Hepatocyte (in vitro differentiated cells): ENCODE measurements around the gene GLRA1. TPM values are rescaled to one million over a fixed set of nuclear protein-coding genes. Genes with fewer than 3 reads are reported as not detected.

ENCODE experiments used
- DNase-seq: peaks from one replicate; pipeline ENCODE4 v3.0.0-alpha.2; 2016; ENCODE audit warnings: low spot score
- H2AFZ ChIP-seq: fragments of 200-600 bp; sonication (generic); 2 replicates; pipeline ENCODE4 v1.6.0; 2016; ENCODE audit warnings: antibody characterized with exemption, mild to moderate bottlenecking
- H3K27ac ChIP-seq: fragments of 200-600 bp; sonication (generic); 2 replicates; pipeline ENCODE4 v1.5.1; 2016; ENCODE audit warnings: mild to moderate bottlenecking
- H3K27me3 ChIP-seq: fragments of 200-600 bp; sonication (generic); 2 replicates; pipeline ENCODE4 v1.6.1; 2016
- H3K36me3 ChIP-seq: fragments of 200-600 bp; sonication (generic); replicated peaks from 2 replicates; pipeline ENCODE4 v1.5.1; 2016; ENCODE audit warnings: low read depth; ENCODE audit not compliant: insufficient read depth
- H3K4me1 ChIP-seq: fragments of 200-600 bp; sonication (generic); 2 replicates; pipeline ENCODE4 v1.5.1; 2016; ENCODE audit warnings: mild to moderate bottlenecking, moderate library complexity; ENCODE audit not compliant: insufficient read depth
- H3K4me2 ChIP-seq: fragments of 200-600 bp; sonication (generic); 2 replicates; pipeline ENCODE4 v1.6.0; 2016
- H3K4me3 ChIP-seq: fragments of 200-600 bp; sonication (generic); 2 replicates; pipeline ENCODE4 v1.5.1; 2016; ENCODE audit warnings: mild to moderate bottlenecking
- H3K79me2 ChIP-seq: fragments of 200-600 bp; sonication (generic); 2 replicates; pipeline ENCODE4 v1.6.0; 2017; ENCODE audit warnings: mild to moderate bottlenecking
- H3K9me2 ChIP-seq: fragments of 200-600 bp; sonication (generic); replicated peaks from 2 replicates; pipeline ENCODE4 v1.6.0; 2017; ENCODE audit warnings: mild to moderate bottlenecking; ENCODE audit not compliant: insufficient read depth
- H3K9me3 ChIP-seq: fragments of 200-600 bp; sonication (generic); 2 replicates; pipeline ENCODE4 v1.5.1; 2016; ENCODE audit warnings: low read depth, mild to moderate bottlenecking
- H4K20me1 ChIP-seq: fragments of 200-600 bp; sonication (generic); 2 replicates; pipeline ENCODE4 v1.6.0; 2016; ENCODE audit warnings: mild to moderate bottlenecking; ENCODE audit not compliant: insufficient read depth, poor library complexity, severe bottlenecking
- CTCF ChIP-seq: fragments of 200-600 bp; sonication (generic); IDR thresholded peaks from 2 replicates; pipeline ENCODE4 v1.5.1; 2016; ENCODE audit warnings: antibody characterized with exemption, mild to moderate bottlenecking; ENCODE audit not compliant: poor library complexity
- EZH2 ChIP-seq: fragments of 200-600 bp; sonication (generic); IDR thresholded peaks from 2 replicates; pipeline ENCODE4 v1.6.1; 2016; ENCODE audit warnings: antibody characterized with exemption, mild to moderate bottlenecking, borderline replicate concordance
- EZH2phosphoT487 ChIP-seq: fragments of 200-600 bp; sonication (generic); IDR thresholded peaks from one replicate; pipeline ENCODE4 v1.6.1; 2018; ENCODE audit warnings: antibody characterized with exemption, mild to moderate bottlenecking, low read depth, moderate library complexity; ENCODE audit not compliant: unreplicated experiment, severe bottlenecking
- WGBS: methylation state at CpG from one replicate; pipeline ENCODE4 v1.1.6; 2016; ENCODE audit warnings: low lambda C conversion rate; ENCODE audit errors: missing lambda C conversion rate; 5-methylcytosine and 5-hydroxymethylcytosine counted together
- polyA plus RNA-seq: library from polyadenylated mRNA; unstranded; fragments of >200 nt; fragmentation: Nextera tagmentation; extraction: Ambion mirVana; gene quantifications from 2 replicates; pipeline ENCODE4 v1.2.1, GENCODE V29; 2016
- total RNA-seq: library from RNA; depleted of rRNA; stranded (reverse); fragments of >200 nt; gene quantifications from 2 replicates; pipeline ENCODE4 v1.2.3, GENCODE V29; 2014

The GLRA1 gene
- total and polyA plus RNA-seq, 2 experiments from 2014 or later = not detected

- no peak overlapping the region for H2AFZ ChIP-seq
- no peak overlapping the region for H3K4me2 ChIP-seq
- TF ChIP-seq EZH2 (no peak), EZH2phosphoT487 (no peak), CTCF (no peak)
- no peaks in the 10 kb centered on the region for H4K20me1 ChIP-seq
- H3K4me3 ChIP-seq = no peak overlapping the region
- H3K4me1 ChIP-seq = no peaks in the 10 kb centered on the region
- no peaks in the 10 kb centered on the region for H3K9me2 ChIP-seq
- H3K27me3 ChIP-seq = no peaks in the 10 kb centered on the region
- H3K79me2 ChIP-seq = no peaks in the 10 kb centered on the region
- DNase-seq = no peak
- 76% methylated on average over 16 of the region's 16 CpGs for WGBS
- no peaks in the 10 kb centered on the region for H3K36me3 ChIP-seq
- no peak overlapping the region for H3K27ac ChIP-seq
- no peaks in the 10 kb centered on the region for H3K9me3 ChIP-seq
These were observed 689 bp upstream of the GLRA1 start for GRCh38 chr5:151925340-151925739.

GRCh38 chr5:151923866-151924476 lies 680 bp downstream of the GLRA1 start:
- 23% methylated on average over 17 of the region's 19 CpGs for WGBS

GRCh38 chr5:151921916-151922315 lies 2.7 kb downstream of the GLRA1 start:
- no peak for DNase-seq
- no peak for TF ChIP-seq EZH2
- TF ChIP-seq EZH2phosphoT487 = no peak
- no peak for TF ChIP-seq CTCF
- Histone ChIP-seq H3K4me3 (no peak overlapping the region), H2AFZ (no peak overlapping the region), H3K27me3 (no peaks in the 10 kb centered on the region), H3K36me3 (no peaks in the 10 kb centered on the region), H3K27ac (no peak overlapping the region), H3K4me1 (no peaks in the 10 kb centered on the region), H3K9me3 (no peaks in the 10 kb centered on the region), H3K4me2 (no peak overlapping the region), H3K9me2 (no peaks in the 10 kb centered on the region), H4K20me1 (no peaks in the 10 kb centered on the region), H3K79me2 (no peaks in the 10 kb centered on the region)
- 68% methylated on average over 4 of the region's 4 CpGs for WGBS

More at GRCh38 chr5:151923866-151924476, 680 bp downstream of the GLRA1 start:
- H3K4me2 ChIP-seq = no peak overlapping the region
- TF ChIP-seq EZH2phosphoT487 (no peak), CTCF (peak; percentile 14)
- H4K20me1 ChIP-seq = no peaks in the 10 kb centered on the region
- H3K79me2 ChIP-seq = no peaks in the 10 kb centered on the region
- H3K36me3 ChIP-seq = no peaks in the 10 kb centered on the region
- H3K4me3 ChIP-seq = no peak overlapping the region
- no peak overlapping the region for H2AFZ ChIP-seq
- DNase-seq = no peak
- no peaks in the 10 kb centered on the region for H3K4me1 ChIP-seq
- H3K27me3 ChIP-seq = no peaks in the 10 kb centered on the region
- no peak overlapping the region for H3K27ac ChIP-seq
- no peaks in the 10 kb centered on the region for H3K9me2 ChIP-seq
- H3K9me3 ChIP-seq = no peaks in the 10 kb centered on the region

- DNase-seq = no peak
- WGBS = 62% methylated on average over 2 of the region's 2 CpGs
- H2AFZ ChIP-seq = no peak overlapping the region
- H3K4me2 ChIP-seq = no peak overlapping the region
- no peaks in the 10 kb centered on the region for H3K9me2 ChIP-seq
- H4K20me1 ChIP-seq = no peaks in the 10 kb centered on the region
- no peaks in the 10 kb centered on the region for H3K4me1 ChIP-seq
- no peaks in the 10 kb centered on the region for H3K79me2 ChIP-seq
- H3K27ac ChIP-seq = no peak overlapping the region
- no peak for TF ChIP-seq EZH2phosphoT487
- no peak for TF ChIP-seq EZH2
- TF ChIP-seq CTCF = no peak
- no peak overlapping the region for H3K4me3 ChIP-seq
- no peaks in the 10 kb centered on the region for H3K9me3 ChIP-seq
- peaks cover under 1% of the 10 kb centered on the region for H3K27me3 ChIP-seq
- no peaks in the 10 kb centered on the region for H3K36me3 ChIP-seq
These were observed 6.7 kb downstream of the GLRA1 start for GRCh38 chr5:151917904-151918303.
